ENCODE results near the gene NTM.
A peak's percentile ranks its signal among the peaks of the same experiment; 100 is the strongest.

Gene NTM

DNA sequence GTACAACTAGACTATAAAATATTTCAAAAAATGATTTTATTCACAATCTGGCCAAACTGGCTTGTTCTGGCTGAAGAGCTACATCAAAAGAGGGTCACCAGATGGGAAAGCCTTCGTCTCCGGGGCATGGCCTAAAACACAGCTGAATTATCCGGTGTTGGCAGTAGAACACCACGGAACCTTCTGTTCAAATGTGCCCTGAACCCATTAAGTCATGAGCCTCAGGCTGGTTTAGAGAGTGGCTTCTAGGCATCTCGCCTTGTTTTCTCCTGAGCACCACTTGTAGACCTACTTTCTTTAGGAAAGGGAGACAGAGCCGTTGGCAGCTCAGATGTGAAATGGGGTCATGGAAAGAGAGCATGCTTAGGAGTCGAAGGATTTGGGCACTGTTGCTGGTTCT lies 890.2 kb downstream of the NTM start:
- no peak for DNase-seq (ENCODE audit: low spot score)

DNA sequence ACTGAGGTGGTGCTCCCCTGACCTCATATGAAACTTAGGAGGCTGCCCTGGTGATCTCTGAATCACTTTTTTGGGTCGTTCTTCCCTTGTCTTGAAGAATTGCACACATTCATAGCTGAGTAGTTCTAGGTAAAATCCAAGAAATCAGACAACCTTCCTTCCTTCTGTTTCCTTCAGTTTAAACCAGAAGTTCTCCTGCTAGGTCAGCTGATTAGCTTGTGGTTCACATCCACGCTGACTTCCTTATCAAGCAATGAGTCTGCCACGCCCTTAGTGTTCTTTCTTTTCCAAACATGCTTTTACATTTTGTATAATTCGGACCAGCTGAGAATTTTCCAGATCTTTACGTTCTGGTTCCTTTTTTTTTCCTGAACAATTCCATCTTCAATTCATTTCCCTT lies 892.8 kb downstream of the NTM start:
- no peak for DNase-seq (ENCODE audit: low spot score)

DNA sequence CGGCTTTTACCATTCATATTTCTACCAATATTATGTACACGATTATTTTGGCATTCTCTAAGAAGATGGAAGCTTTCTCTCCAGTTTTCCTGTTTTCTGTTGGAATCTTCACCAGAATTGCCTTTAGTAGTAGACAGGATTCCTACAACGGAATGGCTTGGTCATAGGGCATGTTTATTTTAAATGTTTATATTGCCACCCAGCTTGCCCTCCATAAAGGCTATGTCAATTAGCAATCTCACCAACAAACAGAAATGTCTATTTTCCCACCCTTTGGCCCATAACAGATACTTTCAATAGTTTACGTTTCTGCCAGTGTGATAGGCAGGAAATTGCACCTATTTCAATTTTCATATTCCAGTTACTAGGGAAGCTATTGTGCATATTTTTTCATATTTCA lies 893.5 kb downstream of the NTM start:
- no peak for DNase-seq (ENCODE audit: low spot score)

DNA sequence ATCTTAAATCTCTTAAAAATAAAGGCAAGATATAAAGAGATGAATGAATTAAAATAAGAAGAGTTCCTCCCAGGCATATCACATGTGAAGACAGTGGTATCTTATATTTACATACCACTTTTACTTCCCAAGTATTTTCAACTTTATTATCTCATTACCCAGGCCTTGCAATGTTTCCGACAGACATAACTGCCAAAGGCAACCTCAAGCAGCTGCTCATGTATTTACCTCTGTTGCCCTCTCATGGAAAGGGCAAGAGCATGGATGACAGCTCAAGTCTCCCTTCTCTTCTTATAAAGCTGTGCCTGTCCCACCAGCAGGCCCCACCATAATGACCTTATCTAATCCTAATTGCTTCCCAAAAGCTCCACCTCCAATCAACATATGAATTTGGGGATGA lies 894.2 kb downstream of the NTM start:
- no peak for DNase-seq (ENCODE audit: low spot score)

DNA sequence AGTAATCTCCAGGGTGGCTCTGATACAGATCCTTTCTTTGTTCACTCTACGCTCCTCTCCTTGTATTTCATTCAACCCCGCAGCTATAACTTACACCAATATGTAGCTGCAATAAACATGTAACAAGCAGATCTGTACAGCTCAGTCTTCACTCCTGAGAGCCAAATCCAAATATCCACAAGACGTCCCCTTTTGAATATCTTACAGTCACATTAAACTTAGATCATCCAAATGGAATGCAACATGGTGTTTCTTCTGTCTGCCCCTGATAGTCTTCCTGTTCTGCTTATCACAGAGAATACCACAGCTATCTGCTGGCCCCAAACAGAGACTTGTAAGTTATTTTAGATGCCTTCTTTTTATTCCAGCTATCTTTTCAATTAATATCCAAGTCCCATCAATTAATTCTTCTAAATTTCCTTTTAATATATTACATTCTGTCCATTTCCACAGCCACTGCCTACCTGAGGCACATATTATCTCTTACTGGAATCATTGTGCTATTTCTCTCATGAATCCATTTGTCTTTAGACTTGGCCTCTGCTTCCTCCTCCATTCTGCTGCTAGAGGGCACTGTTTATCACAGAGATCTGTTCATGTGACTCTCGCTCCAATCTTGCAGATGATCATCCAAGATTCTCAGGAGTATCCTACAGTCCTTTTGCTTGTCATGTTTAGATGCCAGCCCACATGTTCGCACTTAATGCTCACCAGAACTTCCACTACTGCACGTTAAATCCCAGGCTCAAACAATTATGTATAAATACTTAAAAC lies 908.6 kb downstream of the NTM start:
- peak; percentile 38 for DNase-seq (ENCODE audit: low spot score)

DNA sequence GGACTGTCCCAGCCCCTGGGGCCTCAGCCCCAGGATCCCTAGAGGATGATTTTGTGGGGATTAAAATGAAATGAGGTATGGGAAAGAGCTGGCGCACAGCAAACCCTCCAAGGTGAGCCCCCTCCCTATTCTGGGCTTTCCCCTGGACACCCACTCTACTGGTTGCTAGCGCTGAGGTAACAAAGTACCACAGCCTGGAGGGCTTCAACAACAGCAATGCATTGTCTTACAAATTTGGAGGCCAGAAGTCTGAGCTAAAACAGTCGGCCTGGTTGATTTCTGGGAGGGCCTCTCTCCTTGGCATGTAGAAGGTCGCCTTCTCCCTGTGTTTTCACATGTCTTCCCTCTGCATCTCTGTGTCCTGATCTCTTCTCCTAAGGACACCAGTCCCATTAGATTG lies 913.6 kb downstream of the NTM start:
- DNase-seq (ENCODE audit: low spot score): no peak

DNA sequence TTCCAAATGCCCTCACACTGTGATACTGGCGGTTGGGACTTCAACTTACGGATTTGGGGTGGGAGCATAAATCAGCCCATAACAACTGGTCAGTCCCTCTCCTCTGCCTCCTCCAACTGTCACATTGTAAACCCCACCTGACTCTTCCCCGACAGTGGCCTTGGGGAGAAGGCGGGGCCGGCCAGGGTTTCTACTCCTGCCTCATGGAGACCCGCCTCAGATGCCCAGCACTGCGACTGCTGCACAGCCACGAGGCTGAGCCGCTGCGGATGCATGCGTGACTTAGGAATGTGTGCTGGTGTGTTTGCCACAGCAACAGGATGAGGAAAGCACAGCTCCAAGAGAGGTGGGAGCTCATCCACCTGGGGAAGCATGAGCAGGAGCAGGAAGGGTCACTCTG lies 914.2 kb downstream of the NTM start:
- no peak for DNase-seq (ENCODE audit: low spot score)

DNA sequence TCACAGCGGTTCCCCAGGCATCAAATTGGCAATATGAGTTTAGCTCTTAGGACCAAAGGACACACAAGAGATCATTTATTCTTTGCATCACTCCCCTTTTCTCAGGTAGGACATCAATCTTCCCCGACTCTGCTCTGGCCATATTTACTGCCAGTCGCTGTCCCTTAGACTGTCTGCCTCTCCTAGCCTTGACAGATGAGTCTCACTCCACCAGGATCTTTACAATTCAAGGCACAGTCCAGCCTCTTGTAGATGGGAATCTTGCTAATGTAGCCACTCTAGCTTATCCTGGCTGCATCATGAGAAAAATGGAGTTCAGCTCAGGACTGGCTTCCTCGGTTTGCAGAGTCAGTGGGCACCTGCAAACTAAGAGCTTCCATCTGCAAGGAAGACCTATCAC lies 915.2 kb downstream of the NTM start:
- no peak for DNase-seq (ENCODE audit: low spot score)

DNA sequence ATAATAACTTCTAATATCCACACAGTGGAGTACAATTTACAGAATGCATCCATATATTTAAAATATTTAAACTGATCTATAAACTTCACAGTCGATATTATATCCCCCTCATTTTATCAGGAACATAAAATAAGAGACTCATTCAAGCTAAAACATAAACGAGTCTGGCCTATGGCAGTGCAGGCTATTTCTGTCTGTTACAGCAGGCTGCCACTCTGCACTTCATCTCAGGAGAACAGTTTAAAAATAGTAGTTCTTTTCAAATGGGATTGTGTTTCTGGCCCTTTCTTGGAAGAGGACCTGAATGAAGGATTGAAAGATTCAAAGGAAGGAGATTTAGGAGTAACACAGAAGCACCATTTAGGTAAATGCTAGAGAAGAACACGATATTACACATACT lies 915.7 kb downstream of the NTM start:
- no peak for DNase-seq (ENCODE audit: low spot score)

DNA sequence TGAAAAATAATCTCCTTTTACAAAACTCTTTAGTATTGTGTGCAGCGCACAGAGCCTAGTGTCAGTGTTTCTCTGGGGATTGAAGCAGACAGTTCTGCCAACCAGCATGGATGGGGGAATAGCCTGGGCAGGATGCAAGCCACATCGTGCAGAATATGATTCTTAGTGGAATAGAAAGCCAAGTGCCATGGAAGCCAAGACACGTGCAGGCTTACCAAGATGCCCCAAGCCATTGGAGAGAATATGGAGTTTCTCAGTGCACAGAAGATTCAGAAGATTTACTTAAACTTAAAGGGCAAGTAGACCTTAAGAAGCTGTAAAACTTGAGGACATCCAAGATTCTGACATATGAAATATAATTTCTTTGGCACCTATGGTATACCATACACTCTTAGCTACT lies 917.6 kb downstream of the NTM start:
- no peak for DNase-seq (ENCODE audit: low spot score)

DNA sequence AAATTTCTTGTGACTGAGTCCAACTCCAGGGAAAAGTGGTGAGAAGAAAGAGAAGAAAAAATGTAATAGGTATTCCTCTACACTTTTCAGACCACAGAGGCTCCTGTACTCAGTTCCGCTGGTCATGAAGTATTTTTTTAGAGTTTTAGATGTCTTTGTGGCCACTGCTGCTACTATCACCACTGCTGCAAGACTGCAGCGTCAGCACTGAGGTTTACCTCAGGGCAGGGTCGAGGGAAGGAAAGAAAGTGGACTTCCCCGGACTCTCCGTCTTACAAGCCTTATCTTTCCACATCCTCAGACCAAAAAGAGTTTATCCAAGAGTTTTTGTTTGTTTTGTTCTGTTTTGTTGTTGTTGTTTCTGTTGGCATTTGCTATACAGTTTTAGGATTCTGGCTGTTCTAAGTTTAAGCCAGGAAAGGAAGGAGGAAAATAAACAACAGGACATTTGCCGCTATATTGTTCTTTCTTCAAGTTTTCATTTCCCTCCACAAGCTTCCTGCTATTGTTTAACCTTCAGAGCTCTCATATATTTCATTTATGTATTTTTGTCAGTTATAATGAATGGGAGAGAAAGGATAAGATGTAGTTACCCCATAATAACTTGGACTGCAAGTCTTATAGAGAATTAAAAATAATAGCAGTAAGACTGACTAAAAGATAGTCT lies 919.3 kb downstream of the NTM start:
- no peak for DNase-seq (ENCODE audit: low spot score)

DNA sequence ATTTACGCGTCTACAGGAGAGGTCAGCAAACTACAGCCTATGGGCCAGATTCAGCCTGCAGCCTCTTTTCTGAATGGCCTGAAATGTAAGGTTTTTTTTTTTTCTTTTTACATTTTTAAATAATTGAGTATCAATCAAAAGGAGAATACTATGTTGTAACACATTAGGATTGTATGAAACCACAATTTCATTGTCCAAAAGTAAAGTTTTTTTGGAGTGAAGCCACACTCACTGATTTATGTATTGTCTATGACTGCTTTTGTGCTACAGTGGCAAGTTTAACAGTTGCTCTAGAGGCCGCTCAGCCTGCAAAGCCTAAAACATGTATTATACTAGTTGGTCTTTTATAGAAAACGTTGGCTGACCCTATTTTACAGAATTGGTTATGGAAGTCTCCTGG lies 923.2 kb downstream of the NTM start:
- DNase-seq (ENCODE audit: low spot score): no peak

DNA sequence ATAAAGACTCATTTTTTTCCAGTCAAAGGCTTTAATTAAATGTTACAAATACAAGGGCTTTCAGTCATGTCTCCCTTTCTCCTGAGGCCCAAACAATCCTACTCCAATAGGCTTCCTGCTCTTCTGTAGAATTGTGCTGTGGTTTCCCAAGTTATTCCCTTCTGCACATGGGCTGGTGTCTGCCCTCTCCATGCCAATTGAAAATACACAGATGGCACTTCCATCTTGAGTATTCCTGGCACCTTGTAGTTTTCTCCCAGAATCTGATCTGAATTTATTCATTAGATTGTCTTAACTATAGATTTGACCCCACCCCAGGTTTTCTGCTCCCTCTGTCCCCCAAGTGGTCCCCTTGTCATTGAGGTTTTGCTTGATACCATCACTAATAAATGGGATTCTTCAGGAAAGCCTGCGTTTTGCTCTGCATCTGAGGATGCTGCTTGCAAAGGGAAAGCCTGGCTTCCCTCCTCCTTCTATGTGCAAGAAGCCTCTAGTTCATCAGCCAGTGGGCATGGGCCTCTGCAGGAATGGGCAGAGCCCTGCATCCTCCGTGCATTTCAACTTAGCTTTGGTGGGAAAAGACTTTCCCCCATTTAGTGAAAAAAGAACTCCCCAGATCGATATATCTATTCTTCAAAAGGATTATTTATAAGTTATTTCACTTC lies 926.7 kb downstream of the NTM start:
- DNase-seq (ENCODE audit: low spot score): no peak

DNA sequence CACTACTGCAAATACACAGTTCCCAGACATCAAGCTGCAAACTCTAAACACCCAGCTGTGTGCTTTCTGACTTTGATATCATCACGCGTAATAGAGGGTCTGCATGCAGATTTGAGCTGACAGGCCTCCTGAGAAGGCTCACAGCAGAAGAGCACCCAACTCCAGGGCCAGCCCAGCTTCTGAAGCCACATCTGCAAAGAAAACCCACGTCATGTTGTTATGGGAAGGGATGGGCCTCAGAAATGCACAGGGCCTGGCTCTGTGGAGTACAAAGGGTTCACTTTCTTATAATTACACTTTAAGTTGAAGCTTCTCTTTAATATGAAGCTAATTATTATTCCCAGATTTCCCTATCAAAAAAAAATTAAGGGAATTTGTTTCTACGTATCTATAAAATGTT lies 927.9 kb downstream of the NTM start:
- no peak for DNase-seq (ENCODE audit: low spot score)

DNA sequence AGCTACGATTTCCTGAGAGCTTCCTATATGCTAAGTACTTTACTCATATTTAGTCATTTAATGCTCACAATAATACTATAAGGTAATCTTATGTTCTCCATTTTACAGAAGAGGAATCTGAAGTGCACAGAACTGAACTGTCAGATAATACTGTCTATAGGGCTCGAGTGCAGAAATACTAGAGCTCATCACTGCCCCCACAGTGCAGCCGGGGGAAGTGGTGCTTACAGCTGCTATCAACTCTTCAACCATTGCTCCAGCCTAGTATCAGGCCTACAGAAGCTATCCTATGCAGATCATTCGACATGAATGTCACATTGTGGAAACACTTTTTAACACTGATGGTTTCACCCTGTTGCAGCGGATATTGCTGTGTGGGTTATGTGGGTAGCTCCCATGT lies 929.9 kb downstream of the NTM start:
- DNase-seq (ENCODE audit: low spot score): no peak

DNA sequence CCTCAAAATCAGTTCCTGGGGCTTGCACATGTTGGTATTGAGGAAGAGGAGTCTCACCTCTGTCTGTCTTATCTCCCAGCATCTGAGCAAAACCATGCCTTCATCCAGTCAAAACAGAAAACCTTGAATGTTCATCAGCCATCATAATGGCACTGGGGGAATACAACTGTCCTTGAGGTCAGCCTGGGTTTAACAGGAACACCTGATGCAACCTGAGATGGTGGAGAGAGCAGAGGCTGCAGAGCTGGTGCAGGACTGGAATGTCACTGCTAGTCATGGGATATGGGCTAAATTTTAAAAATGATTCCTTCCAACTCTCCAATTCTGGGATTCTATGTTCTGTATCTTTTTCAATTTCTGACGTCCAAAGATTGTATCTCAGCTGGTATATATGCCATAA lies 931.0 kb downstream of the NTM start:
- DNase-seq (ENCODE audit: low spot score): no peak

DNA sequence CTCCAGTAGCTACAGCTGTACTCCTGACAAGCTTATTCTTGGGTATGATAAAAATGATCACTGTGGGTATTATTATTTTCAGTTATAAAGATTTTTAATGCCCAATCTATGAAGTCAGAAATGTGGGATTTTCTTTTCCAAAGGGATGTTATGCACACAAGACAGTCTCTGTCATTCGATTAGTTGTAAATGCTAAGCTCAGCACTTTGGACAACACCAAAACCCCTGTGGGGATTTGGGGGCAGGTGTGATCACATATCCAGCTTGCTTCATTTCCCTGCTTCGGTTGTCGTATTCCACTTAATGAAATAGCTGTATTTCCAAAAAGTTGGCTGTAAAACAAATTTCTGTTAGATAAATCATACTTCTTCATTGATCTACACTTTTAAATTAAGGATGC lies 931.5 kb downstream of the NTM start:
- DNase-seq (ENCODE audit: low spot score): no peak

DNA sequence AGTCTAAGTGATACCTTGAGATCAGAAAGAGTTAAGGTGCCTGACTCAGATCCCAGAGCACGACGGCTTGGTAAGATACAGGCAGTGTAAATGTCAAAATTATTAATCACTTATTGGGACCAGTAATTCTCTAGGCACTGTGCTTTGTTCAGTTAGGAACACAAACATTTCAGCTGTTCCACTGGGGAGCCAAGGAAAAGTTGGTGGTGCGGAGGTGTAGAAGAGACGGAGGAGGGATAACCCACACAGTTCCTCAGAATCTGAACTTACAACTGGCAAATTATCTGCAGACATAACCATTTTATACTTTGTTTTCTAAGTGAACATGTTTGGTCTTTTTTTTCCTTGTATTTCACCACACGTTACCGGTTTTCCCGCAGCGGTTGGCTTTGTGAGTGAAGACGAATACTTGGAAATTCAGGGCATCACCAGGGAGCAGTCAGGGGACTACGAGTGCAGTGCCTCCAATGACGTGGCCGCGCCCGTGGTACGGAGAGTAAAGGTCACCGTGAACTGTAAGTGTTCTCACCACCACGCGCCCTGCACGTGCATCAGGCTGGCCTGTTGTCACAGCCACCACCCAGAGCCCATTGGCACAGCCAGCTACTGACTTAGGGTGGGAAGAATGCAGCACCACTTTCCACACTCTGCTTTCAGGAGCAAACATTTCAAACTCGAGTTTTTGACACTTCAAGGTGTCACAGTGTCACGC lies 937.0 kb downstream of the NTM start:
- DNase-seq (ENCODE audit: low spot score): peak; percentile 30

DNA sequence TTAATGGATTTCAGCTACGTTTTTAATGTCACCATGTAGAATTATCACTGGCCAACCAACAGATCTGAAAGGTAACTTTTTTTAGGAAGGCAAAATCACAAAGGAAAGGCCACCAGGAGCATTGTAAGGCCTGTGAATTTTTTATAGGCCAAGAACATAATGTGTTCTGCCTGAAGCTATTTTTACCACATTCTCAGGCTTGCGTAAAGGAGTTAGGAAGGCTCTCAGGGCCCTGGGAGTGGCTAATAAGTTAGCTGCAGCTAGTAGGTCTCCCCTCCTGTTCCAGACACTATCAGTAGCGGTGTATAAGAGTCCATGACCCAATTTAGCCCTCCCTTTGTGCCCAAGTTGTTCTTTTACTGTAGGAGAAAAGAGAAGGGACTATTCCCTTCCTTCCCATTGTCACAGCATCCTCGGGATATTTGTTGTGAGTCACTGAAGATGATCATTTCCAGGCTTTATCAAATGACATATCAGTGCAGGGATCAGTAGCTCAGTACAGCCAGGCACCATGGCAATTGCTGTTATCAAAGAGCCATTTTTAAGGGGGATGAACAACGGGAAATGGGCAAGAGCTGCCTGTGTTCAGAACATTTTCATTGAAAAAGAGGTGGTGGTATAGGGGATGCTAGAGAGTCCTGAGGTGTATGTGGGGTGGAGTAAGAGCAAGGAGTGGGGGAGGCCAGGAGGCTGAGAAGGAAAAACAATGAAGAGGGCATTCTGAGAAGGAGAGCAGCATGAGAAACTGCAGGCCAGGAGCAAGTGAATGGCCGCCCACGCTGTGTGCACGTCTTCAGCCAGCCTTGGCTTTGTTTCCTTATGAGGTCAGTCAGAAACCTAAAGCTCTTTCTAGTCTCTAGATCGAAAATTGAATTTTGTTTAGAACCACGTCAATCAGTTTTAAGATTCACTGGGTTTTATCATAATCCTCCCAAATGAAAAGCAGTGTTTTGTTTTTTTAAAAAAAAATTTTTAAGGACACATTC lies 940.3 kb downstream of the NTM start:
- no peak for DNase-seq (ENCODE audit: low spot score)

DNA sequence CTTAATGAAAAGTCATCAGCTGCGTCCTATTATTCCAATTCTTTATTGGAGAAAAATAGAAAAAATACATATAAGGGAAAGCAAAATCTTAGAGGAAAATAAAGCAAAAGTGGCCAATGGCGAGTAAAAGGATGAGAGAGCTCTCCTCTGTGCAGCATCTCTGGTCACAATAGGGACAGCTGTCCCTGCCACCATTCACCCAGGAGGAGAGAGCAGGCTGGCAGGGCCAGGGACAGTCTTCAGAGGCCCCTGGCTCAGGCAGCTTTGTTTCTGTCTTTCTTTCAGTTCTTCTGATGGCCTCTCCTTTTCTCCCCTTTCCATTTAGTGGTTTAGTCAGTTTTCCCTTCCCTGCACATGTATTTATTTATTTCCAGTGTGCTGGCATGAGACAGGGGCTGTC lies 941.3 kb downstream of the NTM start:
- no peak for DNase-seq (ENCODE audit: low spot score)

DNA sequence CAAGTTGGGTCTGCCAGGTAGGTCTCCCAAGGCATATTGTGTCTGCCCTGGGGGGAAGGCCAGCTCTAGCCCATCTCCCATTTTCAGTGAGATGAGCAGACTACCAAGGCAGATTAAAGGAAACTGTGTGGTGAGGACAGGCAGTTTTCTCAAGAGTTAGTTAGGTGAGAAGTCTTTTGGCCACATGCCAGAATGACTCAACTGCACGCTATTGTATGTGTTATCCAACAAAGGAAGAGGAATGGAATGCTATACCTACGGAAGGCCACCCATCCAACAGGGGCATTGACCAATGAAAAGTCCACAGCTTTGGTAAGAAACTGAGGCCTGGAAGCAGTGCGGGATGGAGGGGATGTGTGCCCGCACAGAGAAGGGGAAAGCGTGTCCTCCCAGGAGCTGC lies 941.7 kb downstream of the NTM start:
- no peak for DNase-seq (ENCODE audit: low spot score)

DNA sequence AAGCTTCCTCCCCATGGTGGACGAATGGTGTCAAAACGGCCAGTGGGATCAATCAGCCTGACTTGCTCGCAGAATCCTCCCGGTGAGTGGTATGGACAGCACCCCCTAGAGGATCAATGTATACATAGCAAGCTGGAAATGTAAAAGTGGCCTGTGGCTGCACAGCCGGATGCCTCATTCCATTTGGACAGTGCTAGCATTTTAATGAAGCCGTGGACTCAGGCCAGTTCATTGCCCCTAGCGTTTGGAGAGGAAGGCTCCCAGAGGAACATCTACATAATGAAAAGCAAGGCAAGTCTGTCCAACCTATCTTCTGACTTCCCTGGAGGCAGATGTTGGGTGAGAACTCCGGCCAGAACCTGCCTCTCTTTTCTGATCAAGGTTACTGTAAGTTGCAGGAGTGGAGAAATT lies 942.3 kb downstream of the NTM start:
- DNase-seq (ENCODE audit: low spot score): peak; percentile 45

Measured in Ammon's horn (tissue), 1 donor.